ENCODE results near the gene GDPGP1. TPM values are rescaled to one million over a fixed set of nuclear protein-coding genes. Genes with fewer than 3 reads are reported as not detected.
A peak's percentile ranks its signal among the peaks of the same experiment; 100 is the strongest.

GDPGP1 gene
- total and polyA plus RNA-seq, 9 of the 15 experiments (the other 6 are each of a cell fraction or from before 2014, with no cell fraction given) = 0.78 to 6.1 (median 2.8) TPM

GRCh38 chr15:90241343-90242192 is 7.6 kb downstream of the GDPGP1 start (continued):
- TF ChIP-seq SAFB (IDR thresholded peaks at IDR 0.05; ENCODE audit: borderline replicate concordance, low read depth, low read length) = no peak
- no peak for TF ChIP-seq IRF1 (CRISPR knock-in tag; IDR thresholded peaks at IDR 0.05; ENCODE audit: borderline replicate concordance)
- TF ChIP-seq COPS2 (conservative IDR thresholded peaks at IDR 0.05) = no peak
- TF ChIP-seq ZNF395 (CRISPR knock-in tag; IDR thresholded peaks at IDR 0.05) = peak; percentile 73; the same call in 1 of the 2 replicates
- TF ChIP-seq GABPB1 (CRISPR knock-in tag; IDR thresholded peaks at IDR 0.05) = peak; percentile 48; the same call in 1 of the 2 replicates
- TF ChIP-seq ZKSCAN1 (IDR thresholded peaks at IDR 0.05; ENCODE audit: low read depth, low read length) = 0 out of 2 replicates have a peak, but pooled peaks have one; percentile 30
- peak; percentile 17; the same call in 1 of the 2 replicates for TF ChIP-seq USF2 (CRISPR knock-in tag; IDR thresholded peaks at IDR 0.05)
- TF ChIP-seq ZNF134 (CRISPR knock-in tag; conservative IDR thresholded peaks at IDR 0.05) = 0 out of 2 replicates have a peak, but pooled peaks have one; percentile 43
- TF ChIP-seq FOXP4 (CRISPR knock-in tag; IDR thresholded peaks at IDR 0.05; ENCODE audit: borderline replicate concordance) = no peak
- TF ChIP-seq ZEB2 (IDR thresholded peaks at IDR 0.05) = peak; percentile 56; the same call in 1 of the 2 replicates

Measured in K562 (cell line).